WTC11 (cell line): Measurements from ENCODE around the gene MGAT2.

Source experiments
- FOXK1 ChIP-seq: sonication (generic); formaldehyde crosslinking; IDR thresholded peaks from 2 replicates; pipeline ENCODE4 v1.8.0; 2022; ENCODE audit warnings: mild to moderate bottlenecking, moderate library complexity, missing genetic modification reagents
- SMAD4 ChIP-seq: sonication (generic); formaldehyde crosslinking; IDR thresholded peaks from 2 replicates; pipeline ENCODE4 v1.8.0; 2022; ENCODE audit warnings: mild to moderate bottlenecking, missing genetic modification reagents
- ZNF263 ChIP-seq: sonication (generic); formaldehyde crosslinking; IDR thresholded peaks from 2 replicates; pipeline ENCODE4 v1.8.1; 2022; ENCODE audit warnings: low read depth, mild to moderate bottlenecking, moderate library complexity, missing genetic modification reagents
- TF ChIP-seq, protein P1 (sequence below): sonication (generic); formaldehyde crosslinking; IDR thresholded peaks from 2 replicates; pipeline ENCODE4 v1.8.1; 2022; ENCODE audit warnings: low read depth, mild to moderate bottlenecking, moderate library complexity, missing genetic modification reagents, borderline replicate concordance
- TF ChIP-seq, protein P2 (sequence below): fragments of 200-600 bp; IDR thresholded peaks from 2 replicates; pipeline ENCODE4 v1.8.0; 2022; ENCODE audit warnings: antibody characterized with exemption
- TF ChIP-seq, protein P3 (sequence below): sonication (generic); formaldehyde crosslinking; IDR thresholded peaks from 2 replicates; pipeline ENCODE4 v1.8.1; 2022; ENCODE audit warnings: low read depth, missing genetic modification reagents, borderline replicate concordance
- TF ChIP-seq, protein P4 (sequence below): sonication (generic); formaldehyde crosslinking; IDR thresholded peaks from 2 replicates; pipeline ENCODE4 v1.8.0; 2022; ENCODE audit warnings: mild to moderate bottlenecking, missing genetic modification reagents
- TF ChIP-seq, protein P5 (sequence below): sonication (generic); formaldehyde crosslinking; conservative IDR thresholded peaks from 2 replicates; pipeline ENCODE4 v1.8.1; 2022; ENCODE audit warnings: mild to moderate bottlenecking, missing genetic modification reagents
- TF ChIP-seq, protein P6 (sequence below): sonication (generic); formaldehyde crosslinking; IDR thresholded peaks from 2 replicates; pipeline ENCODE4 v1.8.1; 2023; ENCODE audit warnings: mild to moderate bottlenecking, missing genetic modification reagents, borderline replicate concordance
- TF ChIP-seq, protein P7 (sequence below): sonication (generic); formaldehyde crosslinking; conservative IDR thresholded peaks from 2 replicates; pipeline ENCODE4 v1.8.1; 2023; ENCODE audit warnings: mild to moderate bottlenecking, low read depth, missing genetic modification reagents, moderate library complexity

DNA sequence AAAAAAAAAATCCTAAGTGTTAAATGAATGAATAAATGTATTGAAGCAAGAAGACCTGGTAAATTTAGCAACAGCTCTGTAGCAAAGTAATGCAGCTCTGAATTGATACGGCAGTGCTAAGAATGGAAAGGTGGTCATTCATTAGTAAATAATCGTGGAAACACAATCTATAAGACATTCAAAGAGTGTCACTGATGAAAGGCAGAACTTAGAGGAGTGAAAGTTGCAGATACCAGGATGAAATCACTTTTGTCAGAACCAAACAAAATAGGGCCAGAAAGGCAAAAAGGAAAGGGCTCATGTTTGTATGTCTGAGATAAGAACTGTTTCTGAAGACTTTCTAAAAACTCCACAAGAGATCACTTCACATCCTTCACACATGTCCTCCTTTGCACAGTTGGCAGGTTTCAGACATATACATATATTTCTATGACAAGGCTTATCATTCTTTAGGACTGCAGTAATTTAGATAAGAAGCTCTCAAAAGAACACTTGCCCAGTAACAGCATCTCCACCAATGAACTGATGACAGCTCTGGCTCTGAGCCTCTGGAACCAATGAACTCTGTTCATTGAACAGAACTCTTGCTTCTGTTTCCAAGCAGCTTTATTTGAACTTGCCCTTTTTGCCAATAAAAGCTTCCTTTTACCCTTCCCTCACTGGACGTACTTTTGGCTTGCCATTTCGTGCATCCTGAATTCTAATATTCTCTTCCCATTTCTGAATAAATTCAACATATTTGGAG lies 26.1 kb upstream of the MGAT2 start:
- TF ChIP-seq, protein P1, sequence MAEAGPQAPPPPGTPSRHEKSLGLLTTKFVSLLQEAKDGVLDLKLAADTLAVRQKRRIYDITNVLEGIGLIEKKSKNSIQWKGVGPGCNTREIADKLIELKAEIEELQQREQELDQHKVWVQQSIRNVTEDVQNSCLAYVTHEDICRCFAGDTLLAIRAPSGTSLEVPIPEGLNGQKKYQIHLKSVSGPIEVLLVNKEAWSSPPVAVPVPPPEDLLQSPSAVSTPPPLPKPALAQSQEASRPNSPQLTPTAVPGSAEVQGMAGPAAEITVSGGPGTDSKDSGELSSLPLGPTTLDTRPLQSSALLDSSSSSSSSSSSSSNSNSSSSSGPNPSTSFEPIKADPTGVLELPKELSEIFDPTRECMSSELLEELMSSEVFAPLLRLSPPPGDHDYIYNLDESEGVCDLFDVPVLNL: no peak
- TF ChIP-seq SMAD4 (CRISPR knock-in tag) (no peak), FOXK1 (CRISPR knock-in tag) (no peak), ZNF263 (CRISPR knock-in tag) (no peak)
- TF ChIP-seq, protein P2, sequence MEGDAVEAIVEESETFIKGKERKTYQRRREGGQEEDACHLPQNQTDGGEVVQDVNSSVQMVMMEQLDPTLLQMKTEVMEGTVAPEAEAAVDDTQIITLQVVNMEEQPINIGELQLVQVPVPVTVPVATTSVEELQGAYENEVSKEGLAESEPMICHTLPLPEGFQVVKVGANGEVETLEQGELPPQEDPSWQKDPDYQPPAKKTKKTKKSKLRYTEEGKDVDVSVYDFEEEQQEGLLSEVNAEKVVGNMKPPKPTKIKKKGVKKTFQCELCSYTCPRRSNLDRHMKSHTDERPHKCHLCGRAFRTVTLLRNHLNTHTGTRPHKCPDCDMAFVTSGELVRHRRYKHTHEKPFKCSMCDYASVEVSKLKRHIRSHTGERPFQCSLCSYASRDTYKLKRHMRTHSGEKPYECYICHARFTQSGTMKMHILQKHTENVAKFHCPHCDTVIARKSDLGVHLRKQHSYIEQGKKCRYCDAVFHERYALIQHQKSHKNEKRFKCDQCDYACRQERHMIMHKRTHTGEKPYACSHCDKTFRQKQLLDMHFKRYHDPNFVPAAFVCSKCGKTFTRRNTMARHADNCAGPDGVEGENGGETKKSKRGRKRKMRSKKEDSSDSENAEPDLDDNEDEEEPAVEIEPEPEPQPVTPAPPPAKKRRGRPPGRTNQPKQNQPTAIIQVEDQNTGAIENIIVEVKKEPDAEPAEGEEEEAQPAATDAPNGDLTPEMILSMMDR: no peak
- TF ChIP-seq, protein P3, sequence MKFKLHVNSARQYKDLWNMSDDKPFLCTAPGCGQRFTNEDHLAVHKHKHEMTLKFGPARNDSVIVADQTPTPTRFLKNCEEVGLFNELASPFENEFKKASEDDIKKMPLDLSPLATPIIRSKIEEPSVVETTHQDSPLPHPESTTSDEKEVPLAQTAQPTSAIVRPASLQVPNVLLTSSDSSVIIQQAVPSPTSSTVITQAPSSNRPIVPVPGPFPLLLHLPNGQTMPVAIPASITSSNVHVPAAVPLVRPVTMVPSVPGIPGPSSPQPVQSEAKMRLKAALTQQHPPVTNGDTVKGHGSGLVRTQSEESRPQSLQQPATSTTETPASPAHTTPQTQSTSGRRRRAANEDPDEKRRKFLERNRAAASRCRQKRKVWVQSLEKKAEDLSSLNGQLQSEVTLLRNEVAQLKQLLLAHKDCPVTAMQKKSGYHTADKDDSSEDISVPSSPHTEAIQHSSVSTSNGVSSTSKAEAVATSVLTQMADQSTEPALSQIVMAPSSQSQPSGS (CRISPR knock-in tag): no peak
- TF ChIP-seq, protein P4, sequence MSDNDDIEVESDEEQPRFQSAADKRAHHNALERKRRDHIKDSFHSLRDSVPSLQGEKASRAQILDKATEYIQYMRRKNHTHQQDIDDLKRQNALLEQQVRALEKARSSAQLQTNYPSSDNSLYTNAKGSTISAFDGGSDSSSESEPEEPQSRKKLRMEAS (CRISPR knock-in tag): no peak
- TF ChIP-seq, protein P5, sequence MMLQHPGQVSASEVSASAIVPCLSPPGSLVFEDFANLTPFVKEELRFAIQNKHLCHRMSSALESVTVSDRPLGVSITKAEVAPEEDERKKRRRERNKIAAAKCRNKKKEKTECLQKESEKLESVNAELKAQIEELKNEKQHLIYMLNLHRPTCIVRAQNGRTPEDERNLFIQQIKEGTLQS: no peak
- TF ChIP-seq, protein P6, sequence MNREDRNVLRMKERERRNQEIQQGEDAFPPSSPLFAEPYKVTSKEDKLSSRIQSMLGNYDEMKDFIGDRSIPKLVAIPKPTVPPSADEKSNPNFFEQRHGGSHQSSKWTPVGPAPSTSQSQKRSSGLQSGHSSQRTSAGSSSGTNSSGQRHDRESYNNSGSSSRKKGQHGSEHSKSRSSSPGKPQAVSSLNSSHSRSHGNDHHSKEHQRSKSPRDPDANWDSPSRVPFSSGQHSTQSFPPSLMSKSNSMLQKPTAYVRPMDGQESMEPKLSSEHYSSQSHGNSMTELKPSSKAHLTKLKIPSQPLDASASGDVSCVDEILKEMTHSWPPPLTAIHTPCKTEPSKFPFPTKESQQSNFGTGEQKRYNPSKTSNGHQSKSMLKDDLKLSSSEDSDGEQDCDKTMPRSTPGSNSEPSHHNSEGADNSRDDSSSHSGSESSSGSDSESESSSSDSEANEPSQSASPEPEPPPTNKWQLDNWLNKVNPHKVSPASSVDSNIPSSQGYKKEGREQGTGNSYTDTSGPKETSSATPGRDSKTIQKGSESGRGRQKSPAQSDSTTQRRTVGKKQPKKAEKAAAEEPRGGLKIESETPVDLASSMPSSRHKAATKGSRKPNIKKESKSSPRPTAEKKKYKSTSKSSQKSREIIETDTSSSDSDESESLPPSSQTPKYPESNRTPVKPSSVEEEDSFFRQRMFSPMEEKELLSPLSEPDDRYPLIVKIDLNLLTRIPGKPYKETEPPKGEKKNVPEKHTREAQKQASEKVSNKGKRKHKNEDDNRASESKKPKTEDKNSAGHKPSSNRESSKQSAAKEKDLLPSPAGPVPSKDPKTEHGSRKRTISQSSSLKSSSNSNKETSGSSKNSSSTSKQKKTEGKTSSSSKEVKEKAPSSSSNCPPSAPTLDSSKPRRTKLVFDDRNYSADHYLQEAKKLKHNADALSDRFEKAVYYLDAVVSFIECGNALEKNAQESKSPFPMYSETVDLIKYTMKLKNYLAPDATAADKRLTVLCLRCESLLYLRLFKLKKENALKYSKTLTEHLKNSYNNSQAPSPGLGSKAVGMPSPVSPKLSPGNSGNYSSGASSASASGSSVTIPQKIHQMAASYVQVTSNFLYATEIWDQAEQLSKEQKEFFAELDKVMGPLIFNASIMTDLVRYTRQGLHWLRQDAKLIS (CRISPR knock-in tag): no peak
- TF ChIP-seq, protein P7, sequence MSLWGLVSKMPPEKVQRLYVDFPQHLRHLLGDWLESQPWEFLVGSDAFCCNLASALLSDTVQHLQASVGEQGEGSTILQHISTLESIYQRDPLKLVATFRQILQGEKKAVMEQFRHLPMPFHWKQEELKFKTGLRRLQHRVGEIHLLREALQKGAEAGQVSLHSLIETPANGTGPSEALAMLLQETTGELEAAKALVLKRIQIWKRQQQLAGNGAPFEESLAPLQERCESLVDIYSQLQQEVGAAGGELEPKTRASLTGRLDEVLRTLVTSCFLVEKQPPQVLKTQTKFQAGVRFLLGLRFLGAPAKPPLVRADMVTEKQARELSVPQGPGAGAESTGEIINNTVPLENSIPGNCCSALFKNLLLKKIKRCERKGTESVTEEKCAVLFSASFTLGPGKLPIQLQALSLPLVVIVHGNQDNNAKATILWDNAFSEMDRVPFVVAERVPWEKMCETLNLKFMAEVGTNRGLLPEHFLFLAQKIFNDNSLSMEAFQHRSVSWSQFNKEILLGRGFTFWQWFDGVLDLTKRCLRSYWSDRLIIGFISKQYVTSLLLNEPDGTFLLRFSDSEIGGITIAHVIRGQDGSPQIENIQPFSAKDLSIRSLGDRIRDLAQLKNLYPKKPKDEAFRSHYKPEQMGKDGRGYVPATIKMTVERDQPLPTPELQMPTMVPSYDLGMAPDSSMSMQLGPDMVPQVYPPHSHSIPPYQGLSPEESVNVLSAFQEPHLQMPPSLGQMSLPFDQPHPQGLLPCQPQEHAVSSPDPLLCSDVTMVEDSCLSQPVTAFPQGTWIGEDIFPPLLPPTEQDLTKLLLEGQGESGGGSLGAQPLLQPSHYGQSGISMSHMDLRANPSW: no peak
